ENCODE data around the gene ACSM5.
A peak's percentile ranks its signal among the peaks of the same experiment; 100 is the strongest.

Gene ACSM5, protein sequence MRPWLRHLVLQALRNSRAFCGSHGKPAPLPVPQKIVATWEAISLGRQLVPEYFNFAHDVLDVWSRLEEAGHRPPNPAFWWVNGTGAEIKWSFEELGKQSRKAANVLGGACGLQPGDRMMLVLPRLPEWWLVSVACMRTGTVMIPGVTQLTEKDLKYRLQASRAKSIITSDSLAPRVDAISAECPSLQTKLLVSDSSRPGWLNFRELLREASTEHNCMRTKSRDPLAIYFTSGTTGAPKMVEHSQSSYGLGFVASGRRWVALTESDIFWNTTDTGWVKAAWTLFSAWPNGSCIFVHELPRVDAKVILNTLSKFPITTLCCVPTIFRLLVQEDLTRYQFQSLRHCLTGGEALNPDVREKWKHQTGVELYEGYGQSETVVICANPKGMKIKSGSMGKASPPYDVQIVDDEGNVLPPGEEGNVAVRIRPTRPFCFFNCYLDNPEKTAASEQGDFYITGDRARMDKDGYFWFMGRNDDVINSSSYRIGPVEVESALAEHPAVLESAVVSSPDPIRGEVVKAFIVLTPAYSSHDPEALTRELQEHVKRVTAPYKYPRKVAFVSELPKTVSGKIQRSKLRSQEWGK

DNA sequence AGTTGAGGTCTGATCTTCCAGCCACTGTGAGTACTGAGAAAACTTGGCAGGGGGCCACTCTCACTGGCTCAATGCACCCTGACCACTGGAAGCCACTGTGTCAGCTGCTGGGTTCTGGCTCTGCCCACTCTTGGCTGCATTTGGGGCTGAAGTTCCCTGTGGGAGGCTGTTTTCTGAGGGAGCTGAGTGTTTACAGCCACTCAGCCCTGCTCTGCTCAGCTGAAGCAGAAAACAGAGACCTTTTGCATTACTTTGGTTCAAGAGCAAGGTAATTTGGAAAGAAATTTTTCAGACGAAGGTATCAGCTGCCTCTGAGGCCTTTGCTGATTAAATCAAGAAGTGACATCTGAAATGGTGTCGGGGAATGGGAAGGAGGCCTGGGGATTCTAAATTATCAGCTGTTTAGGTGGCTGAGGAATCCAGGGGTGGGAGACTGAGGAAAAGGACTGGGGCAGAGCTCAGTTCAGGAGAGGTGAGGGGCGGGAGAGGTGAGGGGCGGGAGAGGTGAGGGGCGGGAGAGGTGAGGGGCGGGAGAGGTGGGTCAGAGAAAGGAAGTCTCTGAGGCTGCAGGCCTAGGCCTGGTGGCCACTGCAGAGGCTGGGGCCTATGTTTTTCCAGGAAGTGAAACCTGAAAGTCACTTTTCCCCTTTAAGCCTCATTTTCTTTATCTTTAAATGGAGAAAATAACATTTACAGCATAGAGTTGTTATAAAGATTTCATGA is at the start of gene ACSM5:
ACSM5 (plus strand) TSS at position 137 of the 723 bp plus-strand sequence. CDS start 1,951 bp downstream, outside the sequence.
- FAIRE-seq (no peak), DNase-seq (ENCODE audit: low spot score) (peak; percentile 10)

DNA sequence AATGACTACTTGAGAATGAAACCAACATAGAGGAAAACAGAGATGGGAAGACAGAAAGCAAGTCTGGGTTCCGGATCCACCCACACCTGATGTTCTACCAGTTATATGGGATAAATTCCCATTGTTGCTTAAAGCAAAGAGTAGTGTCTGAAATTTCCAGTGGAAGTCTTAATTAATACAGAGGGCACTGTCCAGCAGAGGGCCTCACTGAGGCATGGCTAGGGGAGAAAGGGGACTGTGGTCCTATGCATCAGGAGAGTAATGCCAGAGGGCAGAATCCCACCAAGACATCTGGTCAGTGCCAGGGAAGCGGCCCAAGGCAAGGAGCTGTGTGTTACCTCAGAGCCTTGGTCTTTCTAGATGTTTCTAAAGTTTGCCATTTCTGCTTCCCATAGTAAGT is 49.3 kb upstream of the ACSM5 start:
- no peak for FAIRE-seq

DNA sequence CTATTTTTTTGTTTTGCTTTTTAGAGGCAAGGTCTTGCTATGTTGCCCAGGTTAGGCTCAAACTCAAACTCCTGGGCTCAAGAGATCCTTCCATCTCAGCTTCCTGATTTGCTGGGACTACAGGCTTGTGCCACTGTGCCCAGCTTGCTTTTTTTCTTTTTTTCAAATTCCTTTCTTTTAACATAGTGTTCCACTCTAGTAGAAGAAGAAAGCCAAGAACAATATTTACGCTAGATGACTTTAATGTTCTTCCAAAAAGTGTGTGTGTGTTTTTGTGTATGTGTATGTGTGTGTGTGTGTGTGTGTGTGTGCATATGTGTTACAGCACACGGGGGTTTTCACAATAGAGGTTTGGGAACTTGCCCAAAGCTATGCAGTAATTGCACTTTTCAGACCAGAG is 46.1 kb upstream of the ACSM5 start:
- DNase-seq (ENCODE audit: low spot score) (no peak), FAIRE-seq (no peak)

More for the DNA sequence above, 49.3 kb upstream of the ACSM5 start:
- no peak for DNase-seq (ENCODE audit: low spot score)

DNA sequence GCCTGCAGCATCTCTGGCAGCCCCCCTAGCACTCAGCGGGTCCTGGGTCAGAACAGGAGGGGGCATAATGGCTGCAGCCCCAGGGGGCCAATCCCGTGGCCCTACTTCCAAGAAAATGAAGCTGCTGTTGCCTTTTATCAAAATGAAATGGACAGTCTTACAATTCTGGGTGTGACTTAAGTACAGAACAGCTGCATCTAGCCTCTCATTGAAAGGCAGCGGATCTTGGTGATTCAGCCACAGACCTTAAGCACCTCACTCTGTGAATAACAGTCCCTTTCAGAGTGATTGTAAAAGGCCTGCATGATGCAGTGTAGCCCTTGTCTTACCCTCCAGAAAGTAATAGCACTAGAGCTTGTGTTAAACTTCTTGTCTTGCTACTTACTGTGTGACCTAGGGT is 45.3 kb upstream of the ACSM5 start:
- FAIRE-seq, result no peak

DNA sequence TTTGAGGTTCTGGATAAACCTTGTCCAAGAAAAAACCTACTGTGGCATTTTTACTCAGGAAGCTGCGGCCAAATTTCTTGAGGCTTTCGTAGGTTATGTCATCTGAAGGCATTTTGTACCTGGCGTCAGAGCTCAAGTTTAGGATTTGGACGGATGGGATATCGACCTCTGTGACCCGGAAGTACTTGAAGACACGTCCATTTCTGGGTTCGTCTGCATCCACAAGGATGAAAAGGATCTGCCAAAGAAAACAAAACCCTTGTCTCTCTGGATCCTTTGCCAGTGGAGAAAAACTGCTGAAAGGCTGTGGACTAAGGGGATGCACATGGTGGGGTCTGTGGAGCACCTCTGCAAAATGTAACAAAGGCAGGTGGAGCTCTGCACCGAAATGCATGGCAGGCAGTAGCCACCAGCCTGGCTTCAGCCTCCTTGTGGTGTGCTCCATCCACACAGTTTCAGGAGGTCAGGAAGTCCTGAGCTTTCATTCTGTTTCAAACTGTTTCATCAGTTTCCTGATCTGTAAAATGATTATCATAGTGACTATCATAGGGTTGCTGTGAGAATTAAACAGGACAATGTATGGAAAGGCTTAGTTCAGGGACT is 39.8 kb upstream of the ACSM5 start:
- DNase-seq (ENCODE audit: low spot score) (no peak), FAIRE-seq (no peak)

More for the DNA sequence above, 45.3 kb upstream of the ACSM5 start:
- no peak for DNase-seq (ENCODE audit: low spot score)

DNA sequence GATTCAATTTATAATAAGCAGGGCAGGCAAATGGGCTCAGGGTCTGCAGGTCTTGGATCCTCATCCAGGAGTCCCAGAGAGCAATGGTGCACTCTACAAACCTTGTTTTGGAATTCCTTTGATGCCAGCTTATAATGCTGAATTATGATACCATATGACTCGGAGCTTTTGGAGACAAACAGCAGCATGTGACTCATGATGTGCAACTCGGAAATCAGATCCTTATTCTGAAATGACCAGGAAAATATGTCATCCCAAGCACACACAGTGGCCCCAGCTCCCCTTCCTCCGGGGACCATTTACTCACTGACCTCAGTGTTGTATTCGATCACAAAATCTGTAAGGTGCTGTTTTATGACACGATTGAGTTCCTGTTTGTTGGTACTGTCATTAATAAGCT is 36.6 kb upstream of the ACSM5 start:
- no peak for DNase-seq (ENCODE audit: low spot score)
- no peak for FAIRE-seq

DNA sequence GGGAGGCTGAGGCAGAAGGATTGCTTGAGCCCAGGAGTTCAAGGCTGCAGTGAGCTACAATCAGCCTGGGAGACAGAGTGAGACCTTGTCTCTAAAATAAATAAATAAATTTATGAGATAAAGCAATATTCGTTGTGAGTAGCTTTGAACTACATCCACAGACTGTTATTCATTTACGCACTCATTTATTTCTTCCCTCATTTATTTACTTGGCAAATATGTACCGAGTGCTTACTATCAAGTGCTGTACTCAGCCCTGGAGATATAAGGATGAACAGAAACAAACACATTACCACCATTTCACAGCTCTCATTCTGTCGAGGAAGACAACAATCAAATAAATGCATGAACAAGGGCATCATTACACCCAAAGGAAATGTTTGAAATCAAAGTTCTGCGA is 32.2 kb upstream of the ACSM5 start:
- DNase-seq (ENCODE audit: low spot score) (no peak), FAIRE-seq (no peak)

DNA sequence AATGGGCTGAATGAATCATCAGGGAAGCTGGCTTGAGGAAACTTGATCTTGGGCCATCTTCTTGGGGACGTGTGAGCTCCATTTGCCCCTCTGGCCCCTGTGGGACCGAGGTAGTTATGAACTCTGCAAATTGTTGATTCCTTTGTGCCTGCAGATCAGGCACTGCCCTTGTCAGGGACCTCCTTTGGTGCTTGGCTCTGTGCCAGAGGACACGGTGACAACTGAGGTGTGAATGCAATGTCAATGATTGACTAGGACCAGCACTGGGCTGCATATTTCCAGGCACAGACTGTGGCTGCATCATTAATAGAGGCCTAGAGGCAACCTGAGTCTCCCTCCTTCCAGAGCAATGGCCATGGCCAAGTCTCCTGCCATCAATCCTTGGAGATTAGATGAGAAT is 28.6 kb upstream of the ACSM5 start:
- no peak for FAIRE-seq

DNA sequence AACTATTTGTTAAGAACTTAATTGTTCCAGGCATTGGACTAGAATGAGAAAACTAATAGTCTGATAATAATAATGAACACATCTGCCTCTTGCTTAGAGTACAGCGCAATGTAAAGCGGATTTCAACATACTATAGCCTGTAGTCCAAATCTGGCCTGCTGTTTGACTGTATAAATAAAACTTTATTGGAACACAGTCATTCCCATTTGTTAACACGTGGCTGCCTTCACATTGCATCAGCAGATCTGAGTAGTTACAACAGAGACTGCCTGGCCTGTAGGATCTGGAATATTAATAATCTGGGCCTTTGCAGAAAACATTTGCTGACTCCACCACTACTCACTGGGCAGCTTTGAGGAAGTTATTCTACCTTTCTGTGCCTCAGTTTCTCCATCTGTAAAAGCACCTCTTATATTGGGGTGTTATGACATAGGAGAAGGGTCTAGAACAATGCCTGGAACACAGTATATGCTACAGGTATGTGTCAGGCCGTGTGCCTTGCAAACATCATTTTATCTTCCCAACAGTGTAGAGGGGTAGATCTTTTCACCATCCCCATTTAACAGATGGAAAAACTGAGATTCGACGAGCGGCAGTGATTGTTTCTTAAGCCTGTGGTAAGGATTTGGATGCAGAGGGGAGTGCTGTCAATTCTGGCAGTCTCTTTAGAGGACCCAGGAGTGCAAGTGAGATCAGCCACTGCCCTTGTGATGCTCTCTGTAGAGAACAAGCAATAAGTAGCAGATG is 27.0 kb upstream of the ACSM5 start:
- DNase-seq (ENCODE audit: low spot score), result no peak
- no peak for FAIRE-seq

More for the DNA sequence above, 28.6 kb upstream of the ACSM5 start:
- no peak for DNase-seq (ENCODE audit: low spot score)

DNA sequence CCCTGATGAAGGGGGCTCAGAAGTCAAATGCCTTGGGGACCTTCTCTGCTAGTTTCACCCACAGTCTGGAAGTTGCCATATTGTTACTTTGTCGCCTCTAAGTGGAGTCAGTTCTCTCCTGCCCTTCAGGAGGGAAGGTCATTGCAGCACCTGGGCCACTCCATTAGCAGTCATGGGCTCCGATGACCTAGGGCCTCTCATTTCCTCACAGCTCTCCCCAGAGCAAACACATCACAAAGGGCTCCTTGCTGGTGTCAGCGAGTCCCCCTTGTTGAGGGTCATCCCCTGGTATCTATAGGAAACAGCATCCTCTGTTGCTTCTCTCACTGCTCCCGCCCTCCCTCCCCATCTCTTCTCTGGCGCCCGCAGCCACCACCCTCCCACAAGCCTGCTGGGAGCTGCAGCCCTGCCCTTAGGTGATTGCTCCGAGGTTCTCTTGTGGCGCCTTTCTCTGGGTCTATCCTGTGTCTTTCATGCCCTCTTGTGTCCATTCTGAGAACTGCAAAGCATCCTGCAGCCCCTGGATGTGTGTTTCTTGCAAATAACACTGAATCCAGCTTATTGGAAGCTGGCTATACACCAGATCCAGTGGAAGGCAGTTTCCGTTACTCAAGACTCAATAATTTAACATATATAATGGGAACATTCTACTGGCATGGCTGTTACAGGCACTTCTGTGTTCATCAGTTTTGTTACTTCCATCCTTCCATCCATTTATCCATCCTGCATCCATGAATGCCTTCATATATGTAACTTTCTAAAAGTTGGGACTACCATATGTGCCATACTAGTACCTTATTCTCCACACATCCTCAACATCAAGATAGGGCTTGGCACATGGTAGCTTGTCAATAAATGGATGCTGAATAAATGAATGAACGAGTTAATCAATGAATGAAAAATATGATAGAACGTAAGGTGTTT is 26.0 kb upstream of the ACSM5 start:
- FAIRE-seq (no peak), DNase-seq (ENCODE audit: low spot score) (peak; percentile 75)

DNA sequence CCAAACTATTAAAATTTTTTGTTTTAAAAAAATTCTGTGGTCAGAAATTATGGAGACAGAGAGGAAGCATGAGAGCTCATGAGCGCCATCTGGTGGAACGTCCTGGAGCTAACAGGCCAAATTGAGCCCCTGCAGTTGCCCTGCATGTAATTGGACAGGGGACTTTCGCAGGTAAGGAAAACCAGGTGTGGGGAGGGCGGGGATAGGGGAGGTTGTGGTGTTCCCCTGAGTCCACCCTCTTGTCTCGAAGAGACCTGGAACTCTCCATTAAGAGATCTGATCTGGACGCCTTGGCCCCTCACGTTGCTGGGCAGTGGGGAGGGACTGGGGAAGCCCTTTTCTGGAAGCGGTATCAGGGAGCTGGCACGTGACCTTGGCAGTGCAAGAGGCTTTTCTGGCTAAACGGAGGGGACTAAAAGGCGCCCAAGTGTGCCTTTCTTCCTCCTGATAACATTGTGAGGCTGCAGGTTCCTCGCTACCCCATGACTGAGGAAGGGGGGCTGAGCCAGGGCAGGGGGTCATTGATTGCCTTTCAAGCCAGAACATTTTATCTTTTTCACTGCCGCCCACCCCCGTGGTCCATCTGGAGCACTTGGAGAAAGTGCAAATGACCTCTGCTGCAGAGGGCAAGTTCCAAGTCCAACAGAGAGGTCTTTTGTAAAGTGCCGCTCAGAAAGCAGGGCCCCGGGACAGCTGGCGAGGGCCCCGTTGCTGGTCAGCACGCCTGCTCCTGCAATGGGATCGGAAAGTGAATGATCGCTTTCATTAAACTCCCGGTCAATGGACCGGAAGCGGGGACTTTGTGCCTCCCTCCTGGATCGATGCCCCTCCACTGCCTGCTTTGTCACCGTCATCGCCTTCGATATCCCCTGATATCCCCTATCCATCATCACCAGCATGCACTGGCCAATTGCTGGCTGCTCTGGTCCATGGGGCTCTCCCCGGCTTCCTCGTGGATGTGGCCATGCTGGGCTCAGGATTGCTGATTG is 23.2 kb upstream of the ACSM5 start:
- FAIRE-seq (no peak), DNase-seq (ENCODE audit: low spot score) (peak; percentile 57)

DNA sequence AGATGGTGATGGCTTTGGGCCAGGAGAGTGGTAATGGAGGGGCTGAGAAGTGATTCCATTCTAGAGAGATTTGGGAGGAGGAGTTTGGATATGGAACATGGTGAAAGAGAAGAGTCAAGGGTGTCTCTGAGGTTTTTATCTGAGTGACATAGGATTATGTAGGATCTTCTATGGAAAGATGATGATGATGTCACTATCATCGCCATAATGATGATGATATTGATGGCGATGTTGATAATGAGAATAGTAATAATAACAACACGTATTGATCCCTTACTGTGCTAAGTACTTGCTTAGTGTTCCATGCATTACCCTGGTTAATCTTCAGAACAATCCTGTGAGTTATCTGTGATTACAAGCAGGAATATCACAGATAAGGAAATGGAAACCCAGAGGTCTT is 21.4 kb upstream of the ACSM5 start:
- no peak for FAIRE-seq
- DNase-seq (ENCODE audit: low spot score), result no peak

DNA sequence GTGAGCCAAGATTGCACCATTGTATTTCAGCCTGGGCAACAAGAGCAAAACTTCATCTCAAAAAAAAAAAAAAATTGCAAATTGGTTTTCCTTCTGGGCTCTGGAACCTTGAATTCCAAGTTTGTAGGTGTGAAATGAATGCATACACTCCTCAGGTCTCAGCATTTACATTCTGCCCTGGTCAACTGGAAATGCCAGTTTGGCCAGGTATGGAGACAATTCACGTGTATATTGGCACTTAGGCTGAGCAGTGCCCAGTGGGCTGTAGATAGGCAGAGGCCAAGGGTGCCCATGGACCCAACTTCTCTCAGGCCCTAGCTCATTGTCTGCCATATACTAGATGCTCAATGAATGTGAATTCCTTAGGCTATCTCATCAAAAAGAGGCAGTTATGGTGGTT is 20.5 kb upstream of the ACSM5 start:
- FAIRE-seq, result no peak
- no peak for DNase-seq (ENCODE audit: low spot score)

DNA sequence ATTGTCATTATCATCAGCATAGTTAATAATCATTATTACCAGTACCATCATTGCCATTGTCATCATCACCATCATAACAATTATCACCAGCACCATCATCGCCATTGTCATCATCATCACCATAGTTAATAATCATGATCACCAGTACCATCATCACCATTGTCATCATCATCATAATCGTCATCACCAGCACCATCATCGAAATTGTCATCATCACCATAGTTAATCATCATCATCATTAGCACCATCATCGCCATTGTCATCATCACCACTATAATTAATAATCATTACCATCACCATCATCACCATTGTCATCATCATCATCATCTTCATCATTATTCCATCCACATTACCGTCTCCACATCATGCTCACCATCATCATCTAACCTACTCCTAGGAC is 18.3 kb upstream of the ACSM5 start:
- FAIRE-seq (peak; percentile 77), DNase-seq (ENCODE audit: low spot score) (no peak)

DNA sequence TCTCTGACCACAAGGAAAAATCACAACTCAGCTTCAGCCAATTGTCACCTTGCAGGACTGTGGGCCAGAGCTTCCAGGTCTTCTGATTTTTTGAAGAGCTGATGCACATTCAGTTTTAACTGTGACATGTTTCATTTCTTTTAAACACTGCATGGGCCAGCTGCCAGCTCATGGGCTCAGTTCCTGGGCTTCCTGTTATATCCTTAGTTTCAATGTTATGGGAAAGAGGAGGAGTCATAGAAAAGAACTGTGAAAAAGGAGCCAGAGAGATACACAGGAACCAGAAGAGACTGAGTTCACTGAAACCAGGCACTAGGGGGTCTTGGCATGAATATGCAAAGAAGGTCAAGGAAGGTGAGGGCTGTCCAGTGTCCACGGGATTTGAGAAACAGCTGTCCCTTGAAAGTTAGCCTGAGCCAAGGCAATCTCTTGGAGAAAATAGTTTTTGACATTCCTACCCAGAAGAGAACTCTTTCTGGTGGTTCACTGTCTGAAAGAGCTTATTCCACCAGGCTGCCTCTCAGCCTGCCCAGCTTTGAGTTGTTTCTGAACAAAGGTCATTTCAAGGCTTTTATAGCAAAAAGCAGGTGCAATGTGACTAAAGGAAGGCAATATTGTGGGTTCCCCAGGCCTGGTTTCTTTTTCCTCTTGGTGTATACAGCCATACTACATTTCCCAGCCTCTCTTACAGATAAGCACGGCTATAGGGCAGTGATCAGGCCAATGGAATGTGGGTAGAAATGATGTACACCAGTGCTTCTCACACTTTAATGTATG is 15.3 kb upstream of the ACSM5 start:
- FAIRE-seq (no peak), DNase-seq (ENCODE audit: low spot score) (no peak)

DNA sequence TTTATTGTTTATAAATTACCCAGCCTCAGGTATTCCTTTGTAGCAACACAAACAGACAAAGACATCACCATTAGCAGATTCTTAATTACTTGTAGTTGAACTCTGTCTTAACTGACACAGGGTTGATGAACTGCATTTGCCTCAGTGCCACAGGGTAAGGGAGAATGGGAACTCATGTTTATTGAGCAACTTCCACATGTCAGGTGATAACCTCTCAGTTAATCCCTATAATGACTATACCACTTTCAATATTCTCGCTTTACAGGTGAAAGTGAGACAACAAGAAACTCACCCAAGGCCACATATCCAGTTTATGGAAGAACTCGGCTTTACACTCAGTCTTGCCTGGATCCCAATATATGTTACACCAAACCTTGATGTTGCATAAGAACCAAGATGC is 13.4 kb upstream of the ACSM5 start:
- FAIRE-seq, result no peak
- no peak for DNase-seq (ENCODE audit: low spot score)

DNA sequence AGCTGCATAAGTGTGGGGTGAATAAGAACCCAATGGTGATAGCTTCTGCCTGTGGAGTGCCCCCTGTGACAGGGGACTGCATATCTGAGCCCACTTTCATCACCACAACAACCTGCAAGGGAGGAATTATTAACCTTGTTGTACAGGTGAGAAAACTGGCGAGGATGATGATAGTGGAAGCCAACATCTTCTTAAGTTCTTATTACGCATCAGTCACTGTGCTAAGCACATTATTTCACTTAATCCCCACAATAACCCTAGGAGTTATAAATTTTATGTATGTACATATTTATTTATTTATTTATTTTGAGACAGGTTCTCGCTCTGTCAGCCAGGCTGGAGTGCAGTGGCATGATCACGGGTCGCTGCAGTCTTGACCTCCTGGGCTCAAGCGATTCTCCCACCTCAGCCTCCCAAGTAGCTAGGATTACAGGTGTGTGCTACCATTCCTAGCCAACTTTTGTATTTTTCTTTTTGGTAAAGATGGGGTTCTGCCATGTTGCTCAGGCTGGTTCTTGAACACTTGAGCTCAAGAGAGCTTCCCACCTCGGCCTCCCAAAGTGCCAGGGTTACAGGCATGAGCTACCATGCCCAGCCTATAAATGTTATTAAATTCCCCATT is 12.4 kb upstream of the ACSM5 start:
- no peak for FAIRE-seq
- no peak for DNase-seq (ENCODE audit: low spot score)
